Epithelial cell of proximal tubule (primary cell): ENCODE data around the gene PYGO2. TPM values are rescaled to one million over a fixed set of nuclear protein-coding genes. Genes with fewer than 3 reads are reported as not detected.
"Not testable (repeated sequence)": the region's sequence is repeated elsewhere in the genome, so short reads cannot be mapped to it uniquely, and the experiment has no call there.

Experiments
- DNase-seq: peaks from one replicate; pipeline ENCODE4 v3.0.0-alpha.2; 2011; ENCODE audit warnings: low read depth
- H3K4me3 ChIP-seq: 2 replicates; pipeline ENCODE4 v1.5.1; 2011; ENCODE audit warnings: low read depth, mild to moderate bottlenecking, low read length
- total RNA-seq: library from RNA; depleted of rRNA; stranded (reverse); fragments of >200 nt; gene quantifications from 2 replicates; pipeline ENCODE4 v1.2.3, GENCODE V29; 2015
- TF ChIP-seq, protein P1 (sequence below): conservative IDR thresholded peaks from 2 replicates; pipeline ENCODE4 v1.5.1; 2012; ENCODE audit warnings: low read depth, mild to moderate bottlenecking, low read length

The PYGO2 gene
- total RNA-seq, 1 donor from 2014 or later, result 16.0 TPM

DNA sequence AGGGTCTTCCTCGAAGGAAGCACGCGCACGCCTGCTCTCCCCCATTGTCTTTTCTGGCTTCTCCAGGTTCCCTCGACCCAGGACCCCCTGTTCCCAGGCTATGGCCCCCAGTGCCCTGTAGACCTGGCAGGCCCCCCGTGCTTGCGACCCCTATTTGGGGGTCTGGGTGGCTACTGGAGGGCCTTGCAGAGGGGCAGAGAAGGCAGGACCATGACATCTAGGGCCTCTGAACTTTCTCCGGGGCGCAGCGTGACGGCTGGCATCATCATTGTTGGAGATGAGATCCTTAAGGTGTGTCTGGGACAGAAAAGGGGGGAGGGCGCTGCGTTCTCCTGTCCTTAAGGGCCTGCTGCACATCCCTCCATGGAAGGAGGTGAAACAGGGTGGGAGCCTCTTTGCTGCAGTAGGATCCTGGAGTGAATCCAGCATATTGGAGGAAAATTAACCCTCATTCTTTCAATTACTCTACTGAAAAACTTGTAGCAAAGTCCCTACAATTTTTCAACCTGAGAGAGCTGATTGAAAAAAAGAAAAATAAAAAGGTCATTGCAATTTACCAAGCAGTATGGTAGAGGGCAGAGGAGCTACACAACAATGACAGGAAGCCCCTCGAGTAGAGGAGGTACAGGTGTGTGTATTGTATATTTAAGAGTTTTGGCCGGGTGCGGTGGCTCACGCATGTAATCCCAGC lies 22.3 kb upstream of the PYGO2 start:
- TF ChIP-seq, protein P1, sequence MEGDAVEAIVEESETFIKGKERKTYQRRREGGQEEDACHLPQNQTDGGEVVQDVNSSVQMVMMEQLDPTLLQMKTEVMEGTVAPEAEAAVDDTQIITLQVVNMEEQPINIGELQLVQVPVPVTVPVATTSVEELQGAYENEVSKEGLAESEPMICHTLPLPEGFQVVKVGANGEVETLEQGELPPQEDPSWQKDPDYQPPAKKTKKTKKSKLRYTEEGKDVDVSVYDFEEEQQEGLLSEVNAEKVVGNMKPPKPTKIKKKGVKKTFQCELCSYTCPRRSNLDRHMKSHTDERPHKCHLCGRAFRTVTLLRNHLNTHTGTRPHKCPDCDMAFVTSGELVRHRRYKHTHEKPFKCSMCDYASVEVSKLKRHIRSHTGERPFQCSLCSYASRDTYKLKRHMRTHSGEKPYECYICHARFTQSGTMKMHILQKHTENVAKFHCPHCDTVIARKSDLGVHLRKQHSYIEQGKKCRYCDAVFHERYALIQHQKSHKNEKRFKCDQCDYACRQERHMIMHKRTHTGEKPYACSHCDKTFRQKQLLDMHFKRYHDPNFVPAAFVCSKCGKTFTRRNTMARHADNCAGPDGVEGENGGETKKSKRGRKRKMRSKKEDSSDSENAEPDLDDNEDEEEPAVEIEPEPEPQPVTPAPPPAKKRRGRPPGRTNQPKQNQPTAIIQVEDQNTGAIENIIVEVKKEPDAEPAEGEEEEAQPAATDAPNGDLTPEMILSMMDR, result no peak
- H3K4me3 ChIP-seq, result peak overlapping the region; percentile 77
- no peak for DNase-seq

- peak within 1 kb of the TSS; percentile 77 for H3K4me3 ChIP-seq
- TF ChIP-seq, protein P1, result no peak
- peak; percentile 98 for DNase-seq
Observed at GRCh38 chr1:154982897-154983648, 21.5 kb upstream of the PYGO2 start, which contains the start of gene FLAD1. FLAD1 (plus strand) TSS chr1:154983344; CDS start chr1:154983695, 351 bp downstream.

GRCh38 chr1:154982341-154982740 lies 20.8 kb upstream of the PYGO2 start:
- TF ChIP-seq, protein P1, result no peak
- DNase-seq, result no peak
- peak overlapping the region; percentile 77 for H3K4me3 ChIP-seq

DNA sequence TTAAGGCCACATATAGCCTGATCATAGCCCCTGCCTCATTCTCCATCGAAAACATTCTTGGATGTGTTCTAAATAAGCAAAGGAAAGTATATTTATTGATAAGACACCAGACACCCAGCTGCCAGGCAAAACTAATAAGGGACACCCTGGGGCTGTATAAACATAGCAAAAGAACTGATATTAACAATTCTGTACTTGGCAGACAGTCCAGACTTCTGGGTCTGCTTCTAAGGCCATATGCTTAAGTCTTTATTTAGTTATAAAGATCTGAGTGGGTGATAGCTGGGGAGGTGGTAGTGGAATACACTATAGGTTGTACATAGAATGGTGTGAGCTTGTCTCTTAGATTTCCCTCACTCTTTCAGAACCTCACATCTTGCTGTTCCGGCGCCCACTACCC lies 16.8 kb upstream of the PYGO2 start:
- TF ChIP-seq, protein P1, result no peak
- DNase-seq, result no peak

GRCh38 chr1:154977762-154978161 lies 16.2 kb upstream of the PYGO2 start:
- H3K4me3 ChIP-seq, DNase-seq: not testable (repeated sequence)

More for the DNA sequence above, 16.8 kb upstream of the PYGO2 start:
- no peak overlapping the region for H3K4me3 ChIP-seq

DNA sequence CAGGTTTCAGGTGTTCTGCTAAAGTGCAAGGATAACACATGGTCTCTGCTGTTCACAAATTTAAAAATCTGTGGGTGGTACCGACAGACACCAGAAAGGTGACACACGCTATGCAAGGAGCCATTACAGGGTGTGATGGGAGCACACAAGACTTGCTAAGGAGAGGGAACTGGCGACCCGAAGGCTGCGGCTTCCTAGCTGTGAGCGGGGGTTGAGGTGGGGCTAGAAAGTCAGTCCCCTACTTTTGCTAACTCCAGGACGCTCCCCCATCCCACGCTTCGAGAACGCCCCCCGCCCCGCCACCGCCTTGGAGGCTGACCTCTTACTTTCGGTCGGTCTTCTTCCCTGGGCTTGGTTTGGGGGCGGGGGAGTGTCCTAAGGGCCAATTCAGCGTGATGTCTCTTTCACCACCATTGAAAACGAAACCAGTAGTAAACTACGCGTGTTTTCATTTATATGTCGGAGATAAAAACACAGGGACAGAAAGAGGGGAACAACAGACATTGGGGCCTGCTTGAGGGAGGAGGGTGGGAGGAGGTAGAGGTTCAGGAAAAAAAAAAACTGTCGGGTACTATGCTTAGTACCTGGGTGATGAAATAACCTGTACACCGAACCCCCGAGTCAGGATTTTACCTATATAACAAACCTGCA lies 14.0 kb upstream of the PYGO2 start:
- DNase-seq, result no peak
- TF ChIP-seq, protein P1, result no peak
- peak overlapping the region; percentile 80 for H3K4me3 ChIP-seq

GRCh38 chr1:154974808-154975408 lies 13.3 kb upstream of the PYGO2 start:
- TF ChIP-seq, protein P1, result no peak
- peak; percentile 71 for DNase-seq

More at GRCh38 chr1:154974808-154975408, 13.3 kb upstream of the PYGO2 start:
- H3K4me3 ChIP-seq, result peak overlapping the region; percentile 80
